AG09309 (cell line): ENCODE results near the gene PAQR7.
A peak's percentile ranks its signal among the peaks of the same experiment; 100 is the strongest.

ENCODE experiments used
- DNase-seq: peaks from one replicate; pipeline ENCODE4 v3.0.0-alpha.2; 2010; ENCODE audit warnings: low read depth
- H3K4me3 ChIP-seq: 2 replicates; pipeline ENCODE4 v1.5.1; 2011; ENCODE audit warnings: mild to moderate bottlenecking, low read depth, low read length, moderate library complexity; ENCODE audit not compliant: control insufficient read depth
- CTCF ChIP-seq: IDR thresholded peaks from 2 replicates; pipeline ENCODE4 v1.5.1; 2011; ENCODE audit warnings: mild to moderate bottlenecking, low read depth, low read length, inconsistent platforms; ENCODE audit not compliant: insufficient read depth, control insufficient read depth; ENCODE audit errors: missing control alignments

PAQR7 gene

GRCh38 chr1:25814549-25815087 is 60.9 kb downstream of the PAQR7 start:
- no peak for DNase-seq
- H3K4me3 ChIP-seq = no peak overlapping the region
- no peak for TF ChIP-seq CTCF

- no peak for DNase-seq
- TF ChIP-seq CTCF = peak; percentile 1
- H3K4me3 ChIP-seq = no peak overlapping the region
These were observed 61.6 kb downstream of the PAQR7 start for GRCh38 chr1:25813734-25814471.

- TF ChIP-seq CTCF = no peak
These were observed 62.3 kb downstream of the PAQR7 start for GRCh38 chr1:25813071-25813733.

More at GRCh38 chr1:25813071-25813733, 62.3 kb downstream of the PAQR7 start:
- no peak for DNase-seq
- H3K4me3 ChIP-seq = no peak overlapping the region
